Measurements from ENCODE around the gene MERTK.
"Not testable (repeated sequence)": the region's sequence is repeated elsewhere in the genome, so short reads cannot be mapped to it uniquely, and the experiment has no call there.

Gene MERTK

DNA sequence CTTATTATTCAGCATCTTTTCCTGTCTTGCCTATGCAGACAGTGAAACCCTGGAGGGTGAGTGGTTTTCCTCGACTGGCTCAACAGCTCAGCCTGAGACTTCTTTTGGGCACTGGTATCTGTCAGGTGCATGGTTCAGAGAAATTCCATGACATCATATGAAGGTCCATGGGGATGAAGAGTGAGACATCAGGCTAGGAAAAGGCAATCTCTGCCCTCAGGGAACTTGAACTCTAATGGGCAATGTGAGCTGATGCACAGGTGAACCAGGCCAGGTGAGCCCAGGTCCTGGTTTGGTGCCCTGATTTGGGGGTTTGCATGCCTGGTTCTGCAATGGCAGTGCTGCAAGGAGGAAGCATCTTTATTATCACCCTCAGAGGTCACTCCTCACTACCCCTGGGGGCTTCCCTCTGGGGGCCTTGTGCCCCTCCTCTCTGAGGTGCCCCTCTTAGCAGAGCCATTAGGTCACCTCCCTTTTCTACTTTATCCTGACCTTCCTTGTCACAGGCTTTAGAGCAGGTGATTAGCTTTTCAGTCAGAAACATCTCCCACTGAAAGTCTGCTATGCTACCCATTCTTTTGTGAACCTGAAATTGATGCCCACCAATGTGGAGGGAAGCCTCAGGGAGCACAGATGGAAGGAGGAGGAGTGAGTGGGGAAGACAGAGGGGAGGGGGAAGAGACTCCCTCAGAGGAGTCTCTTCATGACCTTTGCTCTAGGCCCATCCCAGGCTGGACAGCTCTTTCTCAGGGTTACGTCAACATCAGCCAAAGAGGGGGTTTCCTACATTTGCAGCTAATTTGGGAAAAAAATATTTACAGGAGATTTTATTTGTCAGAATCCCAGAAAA lies 47.3 kb downstream of the MERTK start:
- no peak for DNase-seq (ENCODE audit: low read depth, low spot score)

DNA sequence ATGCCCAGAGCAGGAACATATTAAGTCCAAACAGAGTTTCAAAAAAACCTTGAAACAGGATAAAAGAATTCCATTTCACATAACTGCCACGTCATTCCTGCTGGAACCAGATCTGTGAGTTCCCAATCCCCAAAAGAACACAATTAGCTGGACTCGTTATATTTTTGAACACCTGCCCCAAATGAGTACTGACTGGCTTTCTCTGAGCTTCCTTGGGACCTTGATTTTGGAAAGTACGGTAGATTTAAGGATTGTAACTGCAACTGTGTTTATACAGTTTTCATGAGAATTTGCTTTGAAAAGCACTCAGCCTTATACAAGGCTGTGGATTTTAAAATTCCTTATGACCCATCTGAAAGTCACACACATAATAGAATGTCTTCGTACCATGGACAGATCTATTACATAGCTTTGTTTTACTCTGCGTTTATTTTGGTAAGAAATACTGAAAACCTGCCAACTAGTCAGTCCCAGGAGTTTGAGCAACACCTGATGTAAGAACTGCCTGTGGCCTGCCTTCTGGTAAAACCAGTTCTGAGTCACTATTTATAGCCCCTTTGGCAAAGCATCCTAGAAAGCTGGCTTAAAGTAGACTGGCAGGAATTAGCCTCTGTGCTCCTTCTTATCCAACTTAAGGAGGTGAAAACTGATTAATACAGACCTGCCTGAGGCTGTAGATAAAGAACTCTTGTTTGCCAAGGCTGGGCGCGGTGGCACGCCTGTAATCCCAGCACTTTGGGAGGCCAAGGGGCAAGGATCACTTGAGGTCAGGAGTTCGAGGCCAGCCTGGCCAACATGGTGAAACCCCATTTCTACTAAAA lies 48.1 kb downstream of the MERTK start:
- DNase-seq (ENCODE audit: low read depth, low spot score): no peak

GRCh38 chr2:111947219-111947618 lies 48.8 kb downstream of the MERTK start:
- no peak for DNase-seq (ENCODE audit: low read depth, low spot score)

DNA sequence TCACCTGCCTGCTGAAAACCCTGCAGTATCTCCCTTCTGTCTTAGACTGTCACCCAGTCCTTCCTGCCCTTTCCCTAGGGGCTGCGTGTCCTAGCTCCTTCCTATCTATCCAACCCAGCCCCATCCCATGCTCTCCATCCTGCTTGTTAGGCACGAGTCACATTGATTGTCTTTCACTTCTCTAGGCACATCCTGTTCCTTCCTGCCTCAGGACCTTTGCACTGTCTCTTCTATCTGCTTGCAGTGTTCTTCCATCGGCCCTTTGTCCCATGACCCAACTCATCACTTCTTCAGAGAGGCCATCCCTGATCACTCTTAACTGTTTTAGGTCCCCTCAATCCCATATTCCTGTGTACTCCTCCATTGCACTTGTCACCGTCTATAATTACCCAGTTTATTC lies 50.4 kb downstream of the MERTK start:
- DNase-seq (ENCODE audit: low read depth, low spot score): no peak

GRCh38 chr2:111950236-111950635 lies 51.8 kb downstream of the MERTK start:
- no peak for DNase-seq (ENCODE audit: low read depth, low spot score)

DNA sequence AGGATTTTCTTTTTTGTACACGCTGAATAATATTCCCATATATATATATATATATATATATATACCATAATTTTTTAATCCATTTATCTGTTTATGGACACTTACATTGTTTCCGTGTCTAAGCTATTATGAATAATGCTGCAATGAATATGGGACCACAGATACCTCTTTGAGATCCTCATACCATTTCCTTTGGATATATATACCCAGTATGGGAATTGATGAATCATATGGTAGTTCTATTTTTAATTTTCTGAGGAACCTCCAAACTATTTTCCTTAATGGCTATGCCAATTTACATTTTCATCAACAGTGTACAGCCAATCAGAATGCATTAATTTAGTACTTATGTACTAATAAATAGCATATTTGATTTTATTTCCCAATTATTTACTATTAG lies 53.1 kb downstream of the MERTK start:
- no peak for DNase-seq (ENCODE audit: low read depth, low spot score)

DNA sequence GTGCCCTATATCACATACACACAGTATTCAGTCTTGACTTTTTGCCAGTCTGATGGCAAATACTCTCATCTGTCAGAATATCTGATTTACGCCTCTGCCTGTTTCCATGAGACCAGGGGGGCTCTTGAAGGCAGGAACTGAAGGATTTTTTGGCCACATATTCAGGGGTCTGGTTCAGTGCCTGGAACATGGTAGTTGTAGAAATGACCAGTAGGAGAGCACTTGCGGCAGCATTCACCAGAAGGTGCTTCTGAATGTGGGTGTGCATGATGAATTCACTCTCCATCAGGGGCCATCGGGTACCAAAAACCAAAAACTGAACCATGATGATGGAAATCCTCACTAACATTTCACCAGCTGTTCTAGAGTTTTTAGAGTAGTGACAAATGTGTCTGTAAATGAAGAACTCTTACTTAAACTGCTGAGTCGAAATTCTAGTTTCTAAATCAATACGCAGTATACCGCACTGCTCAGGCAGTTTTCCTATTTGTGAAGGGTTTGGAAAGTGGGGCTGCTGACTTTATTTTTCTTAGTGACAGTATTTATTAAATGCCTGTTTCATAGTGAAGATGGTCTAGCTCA lies 54.6 kb downstream of the MERTK start:
- no peak for DNase-seq (ENCODE audit: low read depth, low spot score)

DNA sequence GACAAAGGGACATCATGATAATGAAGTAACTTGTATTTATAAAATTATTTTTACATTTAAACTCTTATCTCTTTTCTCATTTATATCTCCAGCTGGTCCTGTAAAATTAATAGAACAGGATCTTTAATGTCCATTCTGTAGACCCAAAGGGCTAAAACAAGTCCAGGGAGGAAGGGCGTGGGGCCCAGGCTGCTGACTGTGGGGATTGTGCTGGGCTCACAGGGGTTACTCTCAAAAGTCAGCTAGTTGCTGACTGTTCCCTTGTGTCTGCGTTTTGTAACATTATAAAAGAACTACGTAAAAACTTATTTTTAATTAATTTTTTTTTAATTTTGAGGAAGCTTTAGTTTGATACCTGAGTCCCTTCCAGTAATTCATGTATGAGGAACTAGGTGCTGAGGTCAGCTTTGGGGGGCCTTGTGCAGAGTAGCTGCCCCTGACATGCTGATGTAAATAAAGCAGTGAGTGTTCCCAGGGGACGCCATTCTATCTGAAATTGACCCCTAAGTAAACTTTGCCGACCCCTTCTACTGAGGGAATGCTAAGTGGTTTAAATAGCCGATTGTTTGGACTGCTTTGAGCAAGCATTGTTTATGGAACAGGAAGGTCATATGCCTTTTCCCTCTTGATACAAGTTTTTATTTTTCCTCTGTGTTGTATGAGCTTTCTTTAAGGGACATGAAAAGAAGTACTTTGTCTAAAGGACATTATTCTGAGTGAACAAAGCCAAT lies 56.4 kb downstream of the MERTK start:
- DNase-seq (ENCODE audit: low read depth, low spot score): no peak

DNA sequence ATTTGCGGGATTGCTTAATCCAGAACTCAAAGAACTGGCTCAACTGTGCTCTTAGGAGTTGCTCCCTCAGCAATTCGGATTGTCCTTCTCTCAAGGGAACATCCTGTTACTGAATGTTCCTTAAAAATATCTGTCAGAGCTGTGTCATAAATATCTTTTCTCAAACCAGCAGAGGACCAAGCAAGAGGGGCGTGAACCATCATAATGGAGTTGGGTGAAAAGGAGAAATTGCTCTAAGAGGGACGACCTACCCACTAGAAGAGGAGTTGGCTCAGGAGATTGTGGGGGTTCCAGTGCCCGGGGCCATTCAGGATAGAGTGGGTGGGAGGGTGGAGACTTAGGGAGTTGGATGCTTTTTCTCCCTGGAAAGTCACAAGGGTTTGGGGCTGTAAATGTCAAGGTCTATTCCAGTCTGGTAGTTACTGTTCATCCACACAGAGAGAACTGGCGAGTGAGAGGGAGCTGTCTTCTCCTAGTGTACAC lies 59.5 kb downstream of the MERTK start:
- DNase-seq (ENCODE audit: low read depth, low spot score): no peak

DNA sequence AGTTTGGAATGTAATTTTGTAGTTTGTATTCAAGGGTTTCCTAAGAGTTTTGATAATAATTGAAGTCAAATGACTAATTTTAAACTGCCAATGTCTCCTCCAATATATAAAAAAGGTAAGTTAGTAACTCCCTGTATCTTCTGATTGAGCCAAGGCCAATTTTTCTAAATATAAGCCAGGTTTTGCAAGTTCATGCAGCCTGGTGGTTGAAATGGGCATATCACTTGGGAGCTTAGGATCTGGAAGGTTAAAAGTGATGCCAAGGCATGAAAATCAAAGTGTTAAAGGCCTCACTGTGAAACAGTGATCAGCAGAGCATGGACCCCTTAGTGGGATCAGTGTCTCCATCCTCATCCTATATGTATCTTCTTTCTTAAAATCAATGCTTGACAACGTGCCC lies 60.5 kb downstream of the MERTK start:
- no peak for DNase-seq (ENCODE audit: low read depth, low spot score)

DNA sequence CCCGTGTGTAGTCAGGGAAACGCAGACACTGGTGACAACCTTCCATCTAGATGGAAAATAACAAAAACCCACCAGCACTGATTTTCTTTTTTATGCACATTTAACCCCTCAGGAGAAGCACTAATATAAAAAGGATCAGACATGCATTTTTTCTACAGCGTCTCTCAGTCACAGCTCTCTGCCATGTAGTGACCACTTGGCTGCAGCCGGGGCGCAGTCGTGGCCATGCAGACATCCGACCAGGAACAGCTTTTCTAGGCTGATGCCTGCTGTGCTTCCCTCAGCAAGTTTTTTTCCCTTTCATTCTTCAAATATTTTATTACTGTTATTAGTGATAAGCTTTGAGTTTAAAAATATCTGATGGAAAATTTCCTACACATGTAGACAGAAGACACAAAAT lies 63.3 kb downstream of the MERTK start:
- no peak for DNase-seq (ENCODE audit: low read depth, low spot score)

DNA sequence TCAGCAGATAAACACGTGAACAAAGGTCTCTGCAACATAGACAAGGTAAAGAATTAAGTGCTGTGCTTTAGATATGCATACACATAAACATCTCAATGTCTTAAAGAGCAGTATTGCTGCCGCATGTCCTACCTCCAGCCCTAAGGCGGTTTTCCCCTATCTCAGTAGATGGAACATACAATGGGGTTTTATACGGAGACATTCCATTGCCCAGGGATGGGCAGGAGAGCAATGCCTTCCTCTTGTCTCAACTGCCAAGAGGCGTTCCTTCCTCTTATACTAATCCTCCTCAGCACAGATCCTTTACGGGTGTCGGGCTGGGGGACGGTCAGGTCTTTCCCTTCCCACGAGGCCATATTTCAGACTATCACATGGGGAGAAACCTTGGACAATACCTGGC lies 64.7 kb downstream of the MERTK start:
- not testable (repeated sequence) for DNase-seq (ENCODE audit: low read depth, low spot score)

DNA sequence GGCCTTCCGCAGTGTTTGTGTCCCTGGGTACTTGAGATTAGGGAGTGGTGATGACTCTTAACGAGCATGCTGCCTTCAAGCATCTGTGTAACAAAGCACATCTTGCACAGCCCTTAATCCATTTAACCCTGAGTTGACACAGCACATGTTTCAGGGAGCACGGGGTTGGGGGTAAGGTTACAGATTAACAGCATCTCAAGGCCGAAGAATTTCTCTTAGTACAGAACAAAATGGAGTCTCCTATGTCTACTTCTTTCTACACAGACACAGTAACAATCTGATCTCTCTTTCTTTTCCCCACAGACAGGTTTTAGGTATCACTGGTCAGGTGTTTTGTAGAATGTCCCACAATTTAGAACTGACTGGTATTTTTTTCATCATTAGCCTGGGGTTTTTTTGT lies 65.1 kb downstream of the MERTK start:
- not testable (repeated sequence) for DNase-seq (ENCODE audit: low read depth, low spot score)

GRCh38 chr2:111965062-111965461 lies 66.7 kb downstream of the MERTK start:
- no peak for DNase-seq (ENCODE audit: low read depth, low spot score)

DNA sequence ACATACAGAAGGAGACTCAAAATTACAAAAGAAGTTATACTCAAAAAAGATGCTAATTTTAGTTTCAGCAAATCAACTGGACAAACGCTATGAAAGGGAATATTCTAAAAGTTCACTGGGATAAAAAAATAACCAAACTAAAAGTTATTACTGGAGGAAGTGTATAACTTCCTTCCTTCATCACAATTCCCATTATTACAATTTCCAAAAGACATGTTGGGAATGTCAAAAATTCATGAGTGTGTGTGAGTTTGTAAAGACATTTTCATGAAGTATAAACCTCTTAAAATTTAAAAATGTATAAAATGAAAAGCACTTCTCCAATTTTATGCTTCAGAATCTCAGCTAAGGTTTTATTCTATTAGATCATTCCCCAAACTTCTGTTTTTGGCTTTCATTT lies 67.8 kb downstream of the MERTK start:
- no peak for DNase-seq (ENCODE audit: low read depth, low spot score)

DNA sequence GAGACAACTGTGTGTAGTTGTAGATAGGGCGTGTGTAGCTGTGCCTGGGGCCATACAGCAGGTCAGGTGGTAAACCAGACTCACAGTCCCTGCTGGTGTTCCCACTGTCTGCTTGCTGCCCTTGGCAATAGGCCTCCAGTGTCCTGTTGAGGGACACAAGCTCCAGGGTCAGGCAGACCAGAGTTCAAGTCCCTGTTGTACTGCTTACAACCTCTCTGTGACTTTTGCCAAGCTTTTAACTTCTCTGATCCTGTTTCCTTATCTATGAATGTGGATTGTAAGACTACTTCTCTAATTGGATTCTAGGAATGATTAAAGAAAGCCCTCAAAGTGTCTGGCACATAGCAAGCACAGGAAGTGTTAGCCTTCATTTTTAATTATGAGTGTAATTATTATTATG lies 68.6 kb downstream of the MERTK start:
- DNase-seq (ENCODE audit: low read depth, low spot score): no peak

DNA sequence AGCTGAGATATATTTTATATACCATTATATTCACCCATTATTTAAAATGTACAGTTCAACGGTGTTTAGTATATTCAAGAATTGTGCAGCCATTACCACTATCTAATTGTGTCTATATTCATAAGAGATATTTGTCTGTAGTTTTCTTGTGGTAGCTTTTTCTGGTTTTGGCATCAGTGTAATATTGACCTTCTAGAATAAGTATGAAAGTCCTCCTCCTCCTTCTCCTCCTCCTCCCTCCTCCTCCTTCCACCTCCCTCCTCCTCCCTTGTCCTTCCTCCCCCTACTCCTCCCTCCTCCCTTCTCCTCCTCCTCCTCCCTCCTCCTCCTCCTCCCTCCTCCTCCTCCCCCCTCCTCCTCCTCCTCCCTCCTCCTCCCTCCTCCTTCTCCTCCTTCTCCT lies 72.0 kb downstream of the MERTK start:
- DNase-seq (ENCODE audit: low read depth, low spot score): no peak

- no peak for DNase-seq (ENCODE audit: low read depth, low spot score)
Observed at GRCh38 chr2:111972955-111973565, 74.7 kb downstream of the MERTK start.

DNA sequence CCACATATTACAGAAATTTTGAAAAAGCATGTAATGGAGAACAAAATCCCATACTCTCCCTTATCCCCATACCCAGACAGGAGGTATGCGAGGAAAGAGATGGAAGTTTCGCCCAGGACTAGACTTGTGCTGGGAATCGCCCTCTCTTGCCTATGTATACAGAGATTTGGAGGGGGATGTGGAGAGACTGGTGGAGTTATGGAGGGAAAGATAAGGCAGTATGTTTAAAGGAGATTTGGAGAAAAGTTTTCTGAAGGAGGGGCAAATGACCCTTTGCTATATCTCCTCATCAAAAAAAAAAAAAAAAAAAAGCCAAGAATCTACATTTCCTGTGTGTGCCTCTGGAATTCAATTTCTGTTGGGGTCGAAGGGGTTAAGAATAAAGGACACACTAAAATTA lies 75.3 kb downstream of the MERTK start:
- no peak for DNase-seq (ENCODE audit: low read depth, low spot score)

- no peak for DNase-seq (ENCODE audit: low read depth, low spot score)
Observed at GRCh38 chr2:111975053-111975552, 76.7 kb downstream of the MERTK start.

- DNase-seq (ENCODE audit: low read depth, low spot score): no peak
Observed at GRCh38 chr2:111975819-111976218, 77.4 kb downstream of the MERTK start.
